GM04504 (cell line): Measurements from ENCODE around the gene NFIA.
A peak's percentile ranks its signal among the peaks of the same experiment; 100 is the strongest.

Experiments
- DNase-seq: peaks from one replicate; pipeline ENCODE4 v3.0.0-alpha.2; 2012; ENCODE audit warnings: low read depth

NFIA gene

GRCh38 chr1:61299463-61299862 is 217.1 kb downstream of the NFIA start:
- no peak for DNase-seq

- DNase-seq: no peak
Observed at GRCh38 chr1:61300899-61301298, 218.5 kb downstream of the NFIA start.

GRCh38 chr1:61301824-61302657 is 219.7 kb downstream of the NFIA start:
- peak; percentile 16 for DNase-seq

- DNase-seq: no peak
Observed at GRCh38 chr1:61307422-61308142, 225.2 kb downstream of the NFIA start.

- no peak for DNase-seq
Observed at GRCh38 chr1:61310057-61310456, 227.7 kb downstream of the NFIA start.

- no peak for DNase-seq
Observed at GRCh38 chr1:61310538-61310937, 228.2 kb downstream of the NFIA start.

- no peak for DNase-seq
Observed at GRCh38 chr1:61313906-61314422, 231.6 kb downstream of the NFIA start.

GRCh38 chr1:61315011-61315410 is 232.7 kb downstream of the NFIA start:
- DNase-seq: no peak

GRCh38 chr1:61316493-61316892 is 234.1 kb downstream of the NFIA start:
- no peak for DNase-seq

- no peak for DNase-seq
Observed at GRCh38 chr1:61318319-61319125, 236.2 kb downstream of the NFIA start.

- DNase-seq: no peak
Observed at GRCh38 chr1:61320575-61320974, 238.2 kb downstream of the NFIA start.

- no peak for DNase-seq
Observed at GRCh38 chr1:61322008-61322744, 239.8 kb downstream of the NFIA start.

- no peak for DNase-seq
Observed at GRCh38 chr1:61322769-61323168, 240.4 kb downstream of the NFIA start.

GRCh38 chr1:61323681-61324328 is 241.4 kb downstream of the NFIA start:
- no peak for DNase-seq

- no peak for DNase-seq
Observed at GRCh38 chr1:61326713-61327112, 244.4 kb downstream of the NFIA start.

- DNase-seq: no peak
Observed at GRCh38 chr1:61327436-61327835, 245.1 kb downstream of the NFIA start.

GRCh38 chr1:61329556-61329955 is 247.2 kb downstream of the NFIA start:
- no peak for DNase-seq

GRCh38 chr1:61330018-61330417 is 247.7 kb downstream of the NFIA start:
- DNase-seq: no peak

- no peak for DNase-seq
Observed at GRCh38 chr1:61330571-61330970, 248.2 kb downstream of the NFIA start.

GRCh38 chr1:61332196-61332753 is 249.9 kb downstream of the NFIA start:
- no peak for DNase-seq

GRCh38 chr1:61332796-61333195 is 250.4 kb downstream of the NFIA start:
- DNase-seq: no peak
